Fibroblast of lung (primary cell): ENCODE results near the gene DCP1B. TPM values are rescaled to one million over a fixed set of nuclear protein-coding genes. Genes with fewer than 3 reads are reported as not detected.

ENCODE experiments used
- DNase-seq, 2 donors: peaks; one replicate each; pipeline versions ENCODE4 v3.0.0 to v3.0.0-alpha.2; 2010; ENCODE audit warnings: low read depth in 2 of 2
- H2AFZ ChIP-seq: 2 replicates; pipeline ENCODE4 v1.5.1; 2012; ENCODE audit warnings: low read length, control low read depth, inconsistent platforms
- H3K27ac ChIP-seq: 2 replicates; pipeline ENCODE4 v1.5.1; 2011; ENCODE audit warnings: low read length, control low read depth; ENCODE audit not compliant: insufficient read depth
- H3K27me3 ChIP-seq: 2 replicates; pipeline ENCODE4 v1.5.1; 2011; ENCODE audit warnings: mild to moderate bottlenecking, low read length; ENCODE audit not compliant: control insufficient read depth, insufficient read depth
- H3K36me3 ChIP-seq: 2 replicates; pipeline ENCODE4 v1.5.1; 2011; ENCODE audit warnings: low read length; ENCODE audit not compliant: control insufficient read depth, insufficient read depth
- H3K4me1 ChIP-seq: 2 replicates; pipeline ENCODE4 v1.5.1; 2011; ENCODE audit warnings: low read length; ENCODE audit not compliant: control insufficient read depth, insufficient read depth; ENCODE audit errors: extremely low read depth
- H3K4me2 ChIP-seq: 2 replicates; pipeline ENCODE4 v1.5.1; 2011; ENCODE audit warnings: low read length, control low read depth; ENCODE audit not compliant: insufficient read depth; ENCODE audit errors: extremely low read depth
- H3K4me3 ChIP-seq, 4 experiments: fragments of 200-600 bp in 1 of 4; sonication (generic) in 1 of 4; replicated peaks in 1 of 4; 2 replicates each; pipeline ENCODE4 v1.5.1; 2011 to 2016; ENCODE audit warnings: low read length in 4 of 4, low read depth in 3 of 4, mild to moderate bottlenecking in 3 of 4, control low read depth in 2 of 4, inconsistent platforms in 1 of 4, mixed read lengths in 1 of 4; ENCODE audit not compliant: insufficient read depth in 1 of 4; ENCODE audit errors: control extremely low read depth in 1 of 4
- H3K79me2 ChIP-seq: 2 replicates; pipeline ENCODE4 v1.5.1; 2012; ENCODE audit warnings: mild to moderate bottlenecking, low read length, inconsistent platforms; ENCODE audit not compliant: control insufficient read depth, insufficient read depth
- H3K9ac ChIP-seq: 2 replicates; pipeline ENCODE4 v1.5.1; 2011; ENCODE audit warnings: mild to moderate bottlenecking, low read length, control low read depth; ENCODE audit not compliant: insufficient read depth
- H3K9me3 ChIP-seq: 2 replicates; pipeline ENCODE4 v1.5.1; 2012; ENCODE audit warnings: low read depth, low read length; ENCODE audit not compliant: control insufficient read depth, insufficient read depth
- H4K20me1 ChIP-seq: 2 replicates; pipeline ENCODE4 v1.5.1; 2011; ENCODE audit warnings: low read length; ENCODE audit not compliant: control insufficient read depth, insufficient read depth; ENCODE audit errors: extremely low read depth
- CTCF ChIP-seq, 2 donors: IDR thresholded peaks in 1 of 2; conservative IDR thresholded peaks in 1 of 2; 1 replicate in 1 of 2; 2 replicates in 1 of 2; pipeline ENCODE4 v1.5.1; 2011 to 2012; ENCODE audit warnings: low read length in 2 of 2, control low read depth in 1 of 2, inconsistent platforms in 1 of 2, low read depth in 1 of 2, mild to moderate bottlenecking in 1 of 2
- EZH2 ChIP-seq: IDR thresholded peaks from 2 replicates; pipeline ENCODE4 v1.5.1; 2012; ENCODE audit warnings: low read length, control low read depth, mild to moderate bottlenecking; ENCODE audit errors: missing control alignments
- polyA plus RNA-seq, 2 donors: library from polyadenylated mRNA; depleted of rRNA in 1 of 2; stranded (reverse) in 1 of 2; unstranded in 1 of 2; fragments of >200 nt; gene quantifications; 2 replicates each; pipeline ENCODE4 v1.2.1, GENCODE V29; 2011 to 2012; ENCODE audit warnings: missing spikeins in 1 of 2
- total RNA-seq: library from RNA; depleted of rRNA; stranded (reverse); fragments of >200 nt; gene quantifications from 2 replicates; pipeline ENCODE4 v1.2.1, GENCODE V29; 2014

DCP1B gene
- total and polyA plus RNA-seq, 2 donors (not counting 1 experiment from before 2014, with no cell fraction given) = 10.4 to 19.4 TPM

DNA sequence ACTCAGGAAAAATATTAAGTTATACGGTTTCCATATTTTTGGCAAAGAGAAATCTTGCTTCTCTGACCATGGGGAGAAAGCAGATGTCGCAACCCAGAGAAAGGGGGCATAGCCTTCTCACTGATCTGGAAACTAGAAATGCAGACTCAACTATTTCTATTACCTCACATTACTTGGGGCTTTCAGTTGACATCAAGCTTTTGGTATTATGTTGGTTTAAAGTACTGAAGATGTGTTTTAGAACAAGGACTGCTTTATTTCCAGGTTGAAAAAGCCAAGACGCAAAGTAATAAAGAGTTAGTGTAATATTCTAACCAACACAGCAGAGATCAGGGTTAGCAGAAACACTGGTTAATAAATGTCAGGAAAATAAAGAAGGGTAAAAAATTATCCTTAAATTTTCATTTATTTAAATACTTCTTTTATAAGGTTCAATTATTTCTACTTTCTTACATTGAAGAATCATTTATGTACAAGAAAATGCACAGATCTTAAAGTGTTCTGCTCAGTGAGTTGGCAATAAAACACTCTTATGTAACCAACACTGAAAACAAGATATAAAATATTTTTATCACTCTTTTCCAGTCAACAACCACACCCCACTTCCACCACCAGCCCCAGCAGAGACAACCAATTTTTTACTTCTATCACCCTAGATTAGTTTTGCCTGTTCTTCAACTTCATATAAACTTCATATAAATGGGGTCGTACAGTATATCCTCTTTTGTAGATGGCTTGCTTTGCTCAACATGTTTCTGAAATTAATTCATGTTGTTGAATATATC, 26.0 kb downstream of the DCP1B start:
- no peak overlapping the region for H3K27ac ChIP-seq
- no peak overlapping the region for H3K4me3 ChIP-seq
- DNase-seq = peak in 1 of 2 donors; percentile 65
- TF ChIP-seq CTCF (conservative IDR thresholded peaks at IDR 0.05 in 1 of 2, IDR thresholded peaks at IDR 0.05 in 1 of 2; ENCODE audit: low read depth in 1 of 2, low read length in 2 of 2) (no peak), EZH2 (no peak)
- no peak overlapping the region for H3K9ac ChIP-seq
- H3K27me3 ChIP-seq = no peaks in the 10 kb centered on the region
- no peaks in the 10 kb centered on the region for H3K4me1 ChIP-seq
- no peaks in the 10 kb centered on the region for H3K36me3 ChIP-seq
- H3K4me2 ChIP-seq = no peak overlapping the region
- no peaks in the 10 kb centered on the region for H3K79me2 ChIP-seq
- H2AFZ ChIP-seq = no peak overlapping the region
- no peaks in the 10 kb centered on the region for H3K9me3 ChIP-seq
- H4K20me1 ChIP-seq = no peaks in the 10 kb centered on the region

DNA sequence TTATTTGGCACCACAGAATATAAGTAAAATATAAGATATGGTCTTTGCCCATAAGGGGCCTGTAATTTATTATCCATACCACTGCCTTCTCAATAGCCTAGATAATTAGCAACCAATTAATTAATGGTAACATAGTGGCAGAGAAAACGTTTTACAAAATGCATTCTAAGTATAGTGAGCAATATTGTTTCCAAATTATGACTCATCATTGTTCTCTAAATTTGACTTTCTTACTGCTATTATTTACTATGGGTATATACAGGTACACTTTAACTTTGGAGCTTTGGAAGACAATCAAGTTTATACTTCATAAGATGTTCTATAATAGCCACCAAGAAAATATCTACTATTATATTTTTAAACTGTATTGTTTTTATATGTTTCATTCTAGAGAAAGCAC, 26.7 kb downstream of the DCP1B start:
- Histone ChIP-seq H3K4me3 (no peak overlapping the region), H3K27ac (no peak overlapping the region), H3K4me2 (no peak overlapping the region), H3K27me3 (no peaks in the 10 kb centered on the region), H4K20me1 (no peaks in the 10 kb centered on the region), H3K36me3 (no peaks in the 10 kb centered on the region), H3K4me1 (peaks cover 4% of the 10 kb centered on the region), H2AFZ (no peak overlapping the region), H3K9ac (no peak overlapping the region), H3K79me2 (no peaks in the 10 kb centered on the region), H3K9me3 (no peaks in the 10 kb centered on the region)
- DNase-seq = no peak
- no peak for TF ChIP-seq EZH2
- TF ChIP-seq CTCF (conservative IDR thresholded peaks at IDR 0.05 in 1 of 2, IDR thresholded peaks at IDR 0.05 in 1 of 2; ENCODE audit: low read depth in 1 of 2, low read length in 2 of 2) = no peak

DNA sequence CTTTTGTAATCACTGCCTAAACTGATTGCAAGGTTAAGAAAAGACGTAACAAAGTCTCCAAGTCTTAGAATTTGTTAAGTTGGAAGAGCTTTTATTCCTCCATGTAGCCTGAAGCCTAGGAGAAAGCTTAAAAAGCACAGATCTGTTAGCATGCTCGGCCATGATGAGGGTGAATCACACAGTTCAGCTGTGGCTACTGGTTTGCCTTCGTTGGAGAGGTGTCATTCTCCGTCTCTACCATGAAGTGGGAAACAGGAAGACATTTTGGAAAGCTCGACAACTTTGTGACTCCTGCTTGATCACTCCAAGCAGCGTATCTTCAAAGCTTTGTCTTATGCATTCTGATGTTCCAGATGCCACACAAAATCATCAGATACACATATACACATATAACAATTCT, 27.1 kb downstream of the DCP1B start:
- Histone ChIP-seq H3K4me2 (no peak overlapping the region), H4K20me1 (no peaks in the 10 kb centered on the region), H3K36me3 (no peaks in the 10 kb centered on the region), H3K4me3 (no peak overlapping the region), H3K27ac (no peak overlapping the region), H3K4me1 (peaks cover 6% of the 10 kb centered on the region), H3K9me3 (no peaks in the 10 kb centered on the region), H3K9ac (no peak overlapping the region), H3K27me3 (no peaks in the 10 kb centered on the region), H3K79me2 (no peaks in the 10 kb centered on the region), H2AFZ (no peak overlapping the region)
- no peak for DNase-seq
- no peak for TF ChIP-seq CTCF (conservative IDR thresholded peaks at IDR 0.05 in 1 of 2, IDR thresholded peaks at IDR 0.05 in 1 of 2; ENCODE audit: low read depth in 1 of 2, low read length in 2 of 2)
- no peak for TF ChIP-seq EZH2
